Measurements from ENCODE around the gene ACOT7.
A peak's percentile ranks its signal among the peaks of the same experiment; 100 is the strongest.
"Not testable (repeated sequence)": the region's sequence is repeated elsewhere in the genome, so short reads cannot be mapped to it uniquely, and the experiment has no call there.

The ACOT7 gene

DNA sequence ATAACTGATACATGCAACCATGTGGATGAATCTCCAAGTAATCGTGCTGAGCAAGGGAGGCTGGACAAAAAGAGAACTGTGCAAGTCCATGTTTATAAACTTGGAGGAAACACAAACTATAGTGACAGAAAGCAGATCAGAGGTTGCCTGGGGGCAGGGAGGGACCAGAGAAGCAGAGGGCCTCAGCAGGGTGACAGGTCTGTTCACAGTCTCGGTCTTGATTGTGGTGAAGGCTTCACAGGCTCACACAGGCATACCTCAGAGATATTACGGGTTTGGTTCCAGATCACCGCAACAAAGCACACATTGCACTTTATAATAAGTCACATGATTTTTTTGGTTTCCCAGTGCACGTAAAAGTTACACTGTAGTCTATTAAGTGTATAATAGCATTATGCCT lies 28.5 kb downstream of the ACOT7 start:
- Histone ChIP-seq H3K9me3 (ENCODE audit: insufficient read depth, low read length) (peaks cover 14% of the 10 kb centered on the region), H3K79me2 (ENCODE audit: insufficient read depth, low read length) (no peaks in the 10 kb centered on the region), H3K9ac (ENCODE audit: low read length) (no peak overlapping the region), H3K27me3 (ENCODE audit: low read length) (no peaks in the 10 kb centered on the region), H3K36me3 (ENCODE audit: low read length) (no peaks in the 10 kb centered on the region), H3K9me2 (replicated peaks; ENCODE audit: insufficient read depth, low read length) (no peaks in the 10 kb centered on the region), H2AFZ (ENCODE audit: low read depth, low read length, severe bottlenecking) (no peak overlapping the region), H4K20me1 (ENCODE audit: low read depth, low read length) (no peaks in the 10 kb centered on the region), H3K27ac (ENCODE audit: low read depth, low read length) (no peak overlapping the region), H3K4me2 (ENCODE audit: low read depth, low read length, poor library complexity, severe bottlenecking) (no peak overlapping the region), H3K4me3 (ENCODE audit: insufficient read depth, low read length, poor library complexity, severe bottlenecking) (no peak overlapping the region), H3F3A (ENCODE audit: insufficient read depth) (no peaks in the 10 kb centered on the region)
- TF ChIP-seq, protein P1, sequence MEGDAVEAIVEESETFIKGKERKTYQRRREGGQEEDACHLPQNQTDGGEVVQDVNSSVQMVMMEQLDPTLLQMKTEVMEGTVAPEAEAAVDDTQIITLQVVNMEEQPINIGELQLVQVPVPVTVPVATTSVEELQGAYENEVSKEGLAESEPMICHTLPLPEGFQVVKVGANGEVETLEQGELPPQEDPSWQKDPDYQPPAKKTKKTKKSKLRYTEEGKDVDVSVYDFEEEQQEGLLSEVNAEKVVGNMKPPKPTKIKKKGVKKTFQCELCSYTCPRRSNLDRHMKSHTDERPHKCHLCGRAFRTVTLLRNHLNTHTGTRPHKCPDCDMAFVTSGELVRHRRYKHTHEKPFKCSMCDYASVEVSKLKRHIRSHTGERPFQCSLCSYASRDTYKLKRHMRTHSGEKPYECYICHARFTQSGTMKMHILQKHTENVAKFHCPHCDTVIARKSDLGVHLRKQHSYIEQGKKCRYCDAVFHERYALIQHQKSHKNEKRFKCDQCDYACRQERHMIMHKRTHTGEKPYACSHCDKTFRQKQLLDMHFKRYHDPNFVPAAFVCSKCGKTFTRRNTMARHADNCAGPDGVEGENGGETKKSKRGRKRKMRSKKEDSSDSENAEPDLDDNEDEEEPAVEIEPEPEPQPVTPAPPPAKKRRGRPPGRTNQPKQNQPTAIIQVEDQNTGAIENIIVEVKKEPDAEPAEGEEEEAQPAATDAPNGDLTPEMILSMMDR (IDR thresholded peaks at IDR 0.05; ENCODE audit: insufficient read depth, low read length, poor library complexity, severe bottlenecking): no peak
- no peak for TF ChIP-seq EZH2phosphoT487 (conservative IDR thresholded peaks at IDR 0.05; ENCODE audit: low read length)

DNA sequence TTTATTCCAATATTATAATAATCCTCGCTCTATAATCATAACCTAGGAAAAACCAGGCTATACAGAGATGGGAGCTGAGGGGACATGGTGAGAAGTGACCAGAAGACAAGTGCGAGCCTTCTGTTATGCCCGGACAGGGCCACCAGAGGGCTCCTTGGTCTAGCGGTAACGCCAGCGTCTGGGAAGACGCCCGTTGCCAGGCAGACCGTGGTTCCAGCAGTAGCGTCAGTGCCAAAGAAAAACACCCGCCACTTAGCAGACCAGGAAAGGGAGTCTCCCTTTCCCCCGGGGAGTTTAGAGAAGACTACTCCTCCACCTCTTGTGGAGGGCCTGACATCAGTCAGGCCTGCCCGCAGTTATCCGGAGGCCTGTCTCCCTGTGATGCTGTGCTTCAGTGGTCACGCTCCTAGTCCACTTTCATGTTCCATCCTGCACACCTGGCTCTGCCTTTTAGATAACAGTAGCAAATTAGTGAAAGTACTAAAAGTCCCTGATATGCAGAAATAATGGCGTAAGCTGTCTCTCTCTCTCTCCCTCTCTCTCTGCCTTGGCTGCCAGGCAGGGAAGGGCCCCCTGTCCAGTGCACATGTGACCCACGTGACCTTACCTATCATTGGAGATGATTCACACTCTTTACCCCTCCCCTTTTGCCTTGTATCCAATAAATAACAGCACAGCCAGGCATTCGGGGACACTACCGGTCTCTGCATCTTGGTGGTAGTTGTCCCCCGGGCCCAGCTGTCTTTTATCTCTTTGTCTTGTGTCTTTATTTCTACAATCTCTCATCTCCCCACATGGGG lies 30.3 kb downstream of the ACOT7 start:
- H3K4me2 ChIP-seq (ENCODE audit: low read depth, low read length, poor library complexity, severe bottlenecking); H3K9me2 ChIP-seq (replicated peaks; ENCODE audit: insufficient read depth, low read length); H3K27me3 ChIP-seq (ENCODE audit: low read length); H3F3A ChIP-seq (ENCODE audit: insufficient read depth); H4K20me1 ChIP-seq (ENCODE audit: low read depth, low read length); H3K4me3 ChIP-seq (ENCODE audit: insufficient read depth, low read length, poor library complexity, severe bottlenecking); H2AFZ ChIP-seq (ENCODE audit: low read depth, low read length, severe bottlenecking); H3K9ac ChIP-seq (ENCODE audit: low read length); H3K36me3 ChIP-seq (ENCODE audit: low read length); H3K79me2 ChIP-seq (ENCODE audit: insufficient read depth, low read length); H3K27ac ChIP-seq (ENCODE audit: low read depth, low read length): not testable (repeated sequence)
- H3K9me3 ChIP-seq (ENCODE audit: insufficient read depth, low read length): peaks cover 11% of the 10 kb centered on the region
- TF ChIP-seq, protein P1 (IDR thresholded peaks at IDR 0.05; ENCODE audit: insufficient read depth, low read length, poor library complexity, severe bottlenecking): peak; percentile 40

DNA sequence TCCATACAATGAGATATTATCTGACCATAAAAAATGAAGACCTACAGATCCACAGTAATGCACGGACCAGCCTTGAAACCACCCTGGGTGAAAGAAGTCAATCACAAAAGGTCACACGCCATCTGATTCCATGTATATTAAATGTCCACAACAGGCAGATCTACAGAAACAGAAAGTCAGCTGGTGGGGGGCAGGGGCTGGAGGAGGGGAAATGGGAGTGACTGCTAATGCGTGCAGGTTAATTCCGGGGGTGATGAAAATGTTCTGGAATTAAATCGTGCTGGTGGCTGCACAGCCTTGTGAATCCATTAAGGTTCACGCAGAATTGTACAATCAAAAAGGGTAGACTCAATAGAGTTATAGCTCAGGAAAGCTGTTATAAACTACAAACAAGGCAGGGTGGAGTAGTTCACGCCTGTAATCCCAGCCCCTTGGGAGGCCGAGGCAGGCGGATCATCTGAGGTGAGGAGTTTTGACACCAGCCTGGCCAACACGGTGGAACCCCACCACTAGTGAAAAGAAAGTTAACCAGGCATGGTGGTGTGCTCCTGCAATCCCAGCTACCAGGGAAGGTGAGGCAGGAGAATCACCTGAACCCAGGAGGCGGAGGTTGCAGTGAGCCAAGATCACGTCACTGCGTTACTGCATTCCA lies 32.3 kb downstream of the ACOT7 start:
- H3K27ac ChIP-seq (ENCODE audit: low read depth, low read length): no peak overlapping the region

More for the DNA sequence above, 32.3 kb downstream of the ACOT7 start:
- Histone ChIP-seq H3F3A (ENCODE audit: insufficient read depth) (no peaks in the 10 kb centered on the region), H3K9ac (ENCODE audit: low read length) (no peak overlapping the region), H3K9me2 (replicated peaks; ENCODE audit: insufficient read depth, low read length) (no peaks in the 10 kb centered on the region), H2AFZ (ENCODE audit: low read depth, low read length, severe bottlenecking) (no peak overlapping the region), H3K79me2 (ENCODE audit: insufficient read depth, low read length) (no peaks in the 10 kb centered on the region), H3K4me3 (ENCODE audit: insufficient read depth, low read length, poor library complexity, severe bottlenecking) (no peak overlapping the region), H3K27me3 (ENCODE audit: low read length) (no peaks in the 10 kb centered on the region), H4K20me1 (ENCODE audit: low read depth, low read length) (no peaks in the 10 kb centered on the region), H3K36me3 (ENCODE audit: low read length) (no peaks in the 10 kb centered on the region), H3K9me3 (ENCODE audit: insufficient read depth, low read length) (no peaks in the 10 kb centered on the region), H3K4me2 (ENCODE audit: low read depth, low read length, poor library complexity, severe bottlenecking) (no peak overlapping the region)
- TF ChIP-seq, protein P1 (IDR thresholded peaks at IDR 0.05; ENCODE audit: insufficient read depth, low read length, poor library complexity, severe bottlenecking): no peak
- TF ChIP-seq EZH2phosphoT487 (conservative IDR thresholded peaks at IDR 0.05; ENCODE audit: low read length): no peak

Data from SU-DHL-6 (cell line).